IMR-90 (cell line): ENCODE measurements around the gene BRSK1. TPM values are rescaled to one million over a fixed set of nuclear protein-coding genes. Genes with fewer than 3 reads are reported as not detected.

Experiments used
- ATAC-seq: fragments of 200-7000 bp; cut with Tn5 transposase; 2 replicates; pipeline ENCODE4 v1.9.1; 2020; ENCODE audit warnings: low read depth, mild to moderate bottlenecking, moderate library complexity
- BruUV-seq: library from RNA; stranded (reverse); fragments of 400-500 nt; replicated peaks from 2 replicates; lab custom pipeline; 2021; lab: Mats Ljungman, UMichigan
- CTCF ChIA-PET: fragments of 300-600 bp; formaldehyde crosslinking; extraction: SDS; loops from one replicate; lab custom pipeline; 2021; ENCODE audit warnings: antibody characterized with exemption; lab: Yijun Ruan, JAX
- POLR2A ChIA-PET: fragments of 300-600 bp; sonication (Branson Sonifier 250); formaldehyde crosslinking; loops from one replicate; lab custom pipeline; 2022; ENCODE audit warnings: antibody characterized with exemption; ENCODE audit not compliant: unreplicated experiment; lab: Charles Lee
- DNase-seq: peaks from one replicate; pipeline ENCODE4 v3.0.0; 2013
- H2AFZ ChIP-seq: replicated peaks from 2 replicates; pipeline ENCODE3; 2013; ENCODE audit warnings: low read length, mild to moderate bottlenecking; ENCODE audit not compliant: poor library complexity
- H2AK5ac ChIP-seq: 2 replicates; pipeline ENCODE4 v1.6.1; 2013; ENCODE audit warnings: low read depth, low read length, inconsistent platforms
- H2AK9ac ChIP-seq: replicated peaks from 2 replicates; pipeline ENCODE3; 2013; ENCODE audit warnings: mild to moderate bottlenecking, low read depth, low read length, moderate library complexity; ENCODE audit not compliant: poor library complexity
- H2BK120ac ChIP-seq: 2 replicates; pipeline ENCODE4 v1.6.1; 2013; ENCODE audit warnings: low read depth, low read length, inconsistent platforms
- H2BK15ac ChIP-seq: 3 replicates; pipeline ENCODE4 v1.6.1; 2013; ENCODE audit warnings: low read depth, low read length, inconsistent platforms
- H2BK20ac ChIP-seq: 2 replicates; pipeline ENCODE4 v1.6.1; 2013; ENCODE audit warnings: low read depth, mild to moderate bottlenecking, inconsistent platforms, low read length, moderate library complexity
- H2BK5ac ChIP-seq: 2 replicates; pipeline ENCODE4 v1.6.1; 2013; ENCODE audit warnings: mild to moderate bottlenecking, low read depth, low read length, inconsistent platforms; ENCODE audit not compliant: poor library complexity, severe bottlenecking
- H3K14ac ChIP-seq: replicated peaks from 2 replicates; pipeline ENCODE4 v1.6.1; 2013; ENCODE audit warnings: low read depth, low read length, inconsistent platforms
- H3K18ac ChIP-seq: 2 replicates; pipeline ENCODE4 v1.6.1; 2013; ENCODE audit warnings: low read depth, low read length, control low read depth
- H3K23ac ChIP-seq: 2 replicates; pipeline ENCODE4 v1.6.1; 2013; ENCODE audit warnings: low read depth, low read length, inconsistent platforms
- H3K27ac ChIP-seq: 2 replicates; pipeline ENCODE4 v1.5.1; 2013; ENCODE audit warnings: mild to moderate bottlenecking, control low read depth, low read length; ENCODE audit not compliant: insufficient read depth
- H3K27me3 ChIP-seq: 2 replicates; pipeline ENCODE4 v1.6.1; 2013; ENCODE audit warnings: low read length; ENCODE audit not compliant: control insufficient read depth, insufficient read depth
- H3K36me3 ChIP-seq: 2 replicates; pipeline ENCODE4 v1.6.1; 2013; ENCODE audit warnings: low read length, mixed read lengths; ENCODE audit not compliant: control insufficient read depth, insufficient read depth
- H3K4ac ChIP-seq: 2 replicates; pipeline ENCODE4 v1.6.1; 2013; ENCODE audit warnings: low read depth, low read length, inconsistent platforms
- H3K4me1 ChIP-seq: 2 replicates; pipeline ENCODE4 v1.6.1; 2013; ENCODE audit warnings: low read length, mixed read lengths; ENCODE audit not compliant: control insufficient read depth, insufficient read depth
- H3K4me2 ChIP-seq: 2 replicates; pipeline ENCODE4 v1.6.1; 2013; ENCODE audit warnings: low read depth, mild to moderate bottlenecking, control low read depth, low read length, moderate library complexity
- H3K4me3 ChIP-seq: 2 replicates; pipeline ENCODE4 v1.5.1; 2013; ENCODE audit warnings: low read depth, mild to moderate bottlenecking, control low read depth, low read length, moderate library complexity; ENCODE audit not compliant: insufficient read depth
- H3K56ac ChIP-seq: 2 replicates; pipeline ENCODE4 v1.6.1; 2013; ENCODE audit warnings: low read length, inconsistent platforms; ENCODE audit not compliant: insufficient read depth; ENCODE audit errors: extremely low read depth
- H3K79me1 ChIP-seq, 2 experiments: 2 replicates each; pipeline ENCODE4 v1.6.1; 2013; ENCODE audit warnings: low read length in 2 of 2, inconsistent platforms in 1 of 2, low read depth in 1 of 2
- H3K9ac ChIP-seq: 2 replicates; pipeline ENCODE4 v1.6.1; 2013; ENCODE audit warnings: low read depth, low read length, control low read depth
- H3K9me1 ChIP-seq: 2 replicates; pipeline ENCODE4 v1.6.1; 2013; ENCODE audit warnings: low read length, inconsistent platforms; ENCODE audit not compliant: insufficient read depth
- H3K9me3 ChIP-seq: 2 replicates; pipeline ENCODE4 v1.6.1; 2013; ENCODE audit warnings: low read length; ENCODE audit not compliant: control insufficient read depth, insufficient read depth
- H4K20me1 ChIP-seq: 2 replicates; pipeline ENCODE4 v1.6.1; 2013; ENCODE audit warnings: low read length, inconsistent platforms; ENCODE audit not compliant: insufficient read depth
- H4K5ac ChIP-seq: 2 replicates; pipeline ENCODE4 v1.6.1; 2013; ENCODE audit warnings: mild to moderate bottlenecking, low read depth, low read length, control low read depth
- H4K8ac ChIP-seq, 2 experiments: 2 replicates each; pipeline ENCODE4 v1.6.1; 2013; ENCODE audit warnings: low read depth in 2 of 2, low read length in 2 of 2, control low read depth in 1 of 2, inconsistent platforms in 1 of 2
- H4K91ac ChIP-seq: 2 replicates; pipeline ENCODE4 v1.6.1; 2013; ENCODE audit warnings: low read depth, low read length, inconsistent platforms; ENCODE audit not compliant: insufficient read depth
- BHLHE40 ChIP-seq: fragments of 150-350 bp; IDR thresholded peaks from 2 replicates; pipeline ENCODE4 v1.6.1; 2016; ENCODE audit warnings: mild to moderate bottlenecking, low read depth, low read length
- CHD1 ChIP-seq: IDR thresholded peaks from 2 replicates; pipeline ENCODE4 v1.6.1; 2012; ENCODE audit warnings: low read depth, low read length, improper control_type of control experiment
- FOS ChIP-seq: fragments of 150-350 bp; IDR thresholded peaks from 2 replicates; pipeline ENCODE4 v1.6.1; 2016; ENCODE audit warnings: low read depth, low read length
- MAFK ChIP-seq: IDR thresholded peaks from 2 replicates; pipeline ENCODE4 v1.6.1; 2012; ENCODE audit warnings: low read depth, low read length, improper control_type of control experiment
- MAZ ChIP-seq: IDR thresholded peaks from 2 replicates; pipeline ENCODE4 v1.6.1; 2012; ENCODE audit warnings: low read depth, mild to moderate bottlenecking, low read length, improper control_type of control experiment, moderate library complexity, borderline replicate concordance
- MXI1 ChIP-seq: IDR thresholded peaks from 2 replicates; pipeline ENCODE4 v1.6.1; 2012; ENCODE audit warnings: low read depth, mild to moderate bottlenecking, low read length, moderate library complexity, borderline replicate concordance
- NFE2L2 ChIP-seq: fragments of 150-350 bp; IDR thresholded peaks from 2 replicates; pipeline ENCODE4 v1.6.1; 2016; ENCODE audit warnings: low read depth, mild to moderate bottlenecking, low read length
- POLR2A ChIP-seq: IDR thresholded peaks from 2 replicates; pipeline ENCODE4 v1.6.1; 2012; ENCODE audit warnings: mild to moderate bottlenecking, low read depth, low read length
- RAD21 ChIP-seq: IDR thresholded peaks from 2 replicates; pipeline ENCODE4 v1.6.1; 2012; ENCODE audit warnings: low read length, improper control_type of control experiment
- RCOR1 ChIP-seq: IDR thresholded peaks from 2 replicates; pipeline ENCODE4 v1.6.1; 2012; ENCODE audit warnings: mild to moderate bottlenecking, low read length, improper control_type of control experiment; ENCODE audit not compliant: insufficient replicate concordance
- RFX5 ChIP-seq: IDR thresholded peaks from 2 replicates; pipeline ENCODE4 v1.8.0; 2012; ENCODE audit warnings: low read depth, mild to moderate bottlenecking, low read length, moderate library complexity
- SMC3 ChIP-seq: fragments of 150-350 bp; IDR thresholded peaks from 2 replicates; pipeline ENCODE4 v1.6.1; 2016; ENCODE audit warnings: low read depth, mild to moderate bottlenecking, antibody characterized with exemption, low read length, moderate library complexity
- WGBS, 2 experiments: methylation state at CpG; one replicate each; pipeline versions ENCODE4 v1.1.5 to v1.1.7; 2013; ENCODE audit warnings: missing lambda C conversion rate in 2 of 2; ENCODE audit not compliant: insufficient read length in 1 of 2; ENCODE audit errors: extremely low coverage in 2 of 2; 5-methylcytosine and 5-hydroxymethylcytosine counted together
- dilution Hi-C: fragments of 300-500 bp; cut with HindIII; formaldehyde crosslinking; loops from one replicate; pipeline ENCODE4 v1.14.3; 2018; ENCODE audit warnings: low sequenced_read_pairs; ENCODE audit not compliant: unreplicated experiment
- in situ Hi-C: fragments of 300-500 bp; cut with MboI; formaldehyde crosslinking; loops from 3 replicates; pipeline ENCODE4 v1.14.3; 2019; ENCODE audit warnings: low sequenced_read_pairs, inconsistent platforms, mixed read lengths
- intact Hi-C: fragments of 100-400 bp; cut with micrococcal nuclease; formaldehyde crosslinking; loops from 2 replicates; pipeline ENCODE4 v1.10.0; 2022
- polyA plus RNA-seq, 3 experiments: library from polyadenylated mRNA; depleted of rRNA; stranded (reverse); fragments of >200 nt; gene quantifications; 2 replicates each; pipeline ENCODE4 v1.2.3, GENCODE V29; 2012; ENCODE audit warnings: low replicate concordance in 1 of 3
- total RNA-seq: library from RNA; depleted of rRNA; stranded (reverse); fragments of >200 nt; gene quantifications from 2 replicates; pipeline ENCODE4 v1.2.3, GENCODE V29; 2012
- TF ChIP-seq, protein P1 (sequence below): conservative IDR thresholded peaks from 2 replicates; pipeline ENCODE4 v1.5.1; 2012; ENCODE audit warnings: mild to moderate bottlenecking, low read depth, low read length, improper control_type of control experiment
- TF ChIP-seq, protein P2 (sequence below): fragments of 150-350 bp; IDR thresholded peaks from 2 replicates; pipeline ENCODE4 v1.6.1; 2017; ENCODE audit warnings: mild to moderate bottlenecking, antibody characterized with exemption, low read length, low read depth

Gene BRSK1
- total and polyA plus RNA-seq, 2 of the 4 experiments (the other 2 are of a cell fraction), result 2.5 to 22.3 TPM

DNA sequence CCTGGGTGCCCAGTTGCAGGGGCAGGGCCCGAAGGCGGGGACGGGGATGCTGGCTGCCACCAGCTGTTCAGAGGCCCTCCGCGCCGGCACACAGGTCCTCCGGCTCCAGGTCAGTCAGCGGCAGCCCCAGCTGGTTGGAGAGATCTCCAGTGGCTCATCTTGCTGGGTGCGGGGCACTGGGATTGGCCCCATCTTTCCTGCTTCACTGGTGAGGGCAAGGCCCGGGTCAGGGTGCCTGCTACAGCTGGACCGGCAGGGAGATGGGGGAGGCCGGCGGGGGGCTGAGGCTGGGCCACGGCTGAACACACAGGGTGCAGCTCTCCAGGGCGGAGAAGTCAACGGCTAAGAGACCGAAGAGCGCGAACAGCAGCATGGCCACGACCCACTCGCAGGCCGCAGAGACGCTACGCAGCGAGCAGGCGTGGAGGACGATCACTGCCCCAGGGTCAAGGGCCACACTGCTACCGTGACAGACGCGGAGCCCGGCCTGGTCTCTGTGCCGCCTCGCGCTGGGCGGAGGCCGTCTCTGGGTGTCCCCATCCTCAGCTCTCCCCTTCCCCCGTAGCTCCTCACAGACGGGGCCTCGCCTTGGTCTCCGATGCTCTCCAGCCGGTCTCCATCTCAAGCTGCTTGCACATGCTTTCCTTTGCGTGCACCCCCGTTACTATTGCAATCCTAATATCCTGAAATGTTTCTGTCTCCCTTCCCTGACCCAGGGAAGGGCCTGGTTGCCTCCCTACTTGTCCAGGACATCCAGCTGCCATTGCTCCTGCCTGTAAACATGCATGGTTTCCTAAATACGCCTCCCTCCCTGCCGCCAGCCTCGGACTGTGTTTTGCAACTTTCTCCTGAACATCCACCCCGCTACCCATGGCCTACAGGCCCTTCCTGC is 29.1 kb downstream of the BRSK1 start:
- peak overlapping the region; percentile 63 for H2AK9ac ChIP-seq
- peaks cover 1% of the 10 kb centered on the region; the same call in 1 of the 2 replicates for H3K9me3 ChIP-seq
- H4K5ac ChIP-seq, result no peak overlapping the region
- BruUV-seq, result no TSS peak
- CTCF ChIA-PET, result interaction anchor here (2.2 kb wide), 1 partner anchor 12 kb away, joined by 6 read pairs; no protein-coding TSS in a partner anchor
- no peak overlapping the region for H3K56ac ChIP-seq
- H3K9ac ChIP-seq, result no peak overlapping the region
- H4K8ac ChIP-seq, result no peak overlapping the region
- no peak overlapping the region for H4K91ac ChIP-seq
- H3K27me3 ChIP-seq, result no peaks in the 10 kb centered on the region
- no peaks in the 10 kb centered on the region for H3K9me1 ChIP-seq
- no peak overlapping the region for H3K23ac ChIP-seq
- H3K27ac ChIP-seq, result no peak overlapping the region
- H3K4me3 ChIP-seq, result no peak overlapping the region
- DNase-seq, result no peak
- H3K36me3 ChIP-seq, result peaks cover 14% of the 10 kb centered on the region
- H2BK15ac ChIP-seq, result no peak overlapping the region
- H2BK5ac ChIP-seq, result no peak overlapping the region
- in situ Hi-C loops, result no loop called here
- H4K20me1 ChIP-seq, result no peaks in the 10 kb centered on the region
- H3K4ac ChIP-seq, result no peak overlapping the region
- H3K79me1 ChIP-seq, result no peaks in the 10 kb centered on the region
- H3K14ac ChIP-seq, result no peak overlapping the region; the same call in 1 of the 2 replicates
- 74% methylated on average over 40 of the region's 47 CpGs; no CpG with 5 or more reads in 1 of the 2 experiments for WGBS, 2 experiments
- H2AFZ ChIP-seq, result no peak overlapping the region
- H2BK20ac ChIP-seq, result no peak overlapping the region
- intact Hi-C loops, result no loop called here
- POLR2A ChIA-PET, result interaction anchor here (0.6 kb wide), 1 partner anchor 21 kb away, joined by 3 read pairs; no protein-coding TSS in a partner anchor
- H3K4me1 ChIP-seq, result no peaks in the 10 kb centered on the region; the same call in 1 of the 2 replicates
- no peak overlapping the region for H2AK5ac ChIP-seq
- H3K18ac ChIP-seq, result no peak overlapping the region
- peak; percentile 40 for ATAC-seq
- H2BK120ac ChIP-seq, result no peak overlapping the region
- dilution Hi-C loops, result no loop called here
- H3K4me2 ChIP-seq, result no peak overlapping the region
- TF ChIP-seq, protein P1, sequence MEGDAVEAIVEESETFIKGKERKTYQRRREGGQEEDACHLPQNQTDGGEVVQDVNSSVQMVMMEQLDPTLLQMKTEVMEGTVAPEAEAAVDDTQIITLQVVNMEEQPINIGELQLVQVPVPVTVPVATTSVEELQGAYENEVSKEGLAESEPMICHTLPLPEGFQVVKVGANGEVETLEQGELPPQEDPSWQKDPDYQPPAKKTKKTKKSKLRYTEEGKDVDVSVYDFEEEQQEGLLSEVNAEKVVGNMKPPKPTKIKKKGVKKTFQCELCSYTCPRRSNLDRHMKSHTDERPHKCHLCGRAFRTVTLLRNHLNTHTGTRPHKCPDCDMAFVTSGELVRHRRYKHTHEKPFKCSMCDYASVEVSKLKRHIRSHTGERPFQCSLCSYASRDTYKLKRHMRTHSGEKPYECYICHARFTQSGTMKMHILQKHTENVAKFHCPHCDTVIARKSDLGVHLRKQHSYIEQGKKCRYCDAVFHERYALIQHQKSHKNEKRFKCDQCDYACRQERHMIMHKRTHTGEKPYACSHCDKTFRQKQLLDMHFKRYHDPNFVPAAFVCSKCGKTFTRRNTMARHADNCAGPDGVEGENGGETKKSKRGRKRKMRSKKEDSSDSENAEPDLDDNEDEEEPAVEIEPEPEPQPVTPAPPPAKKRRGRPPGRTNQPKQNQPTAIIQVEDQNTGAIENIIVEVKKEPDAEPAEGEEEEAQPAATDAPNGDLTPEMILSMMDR, result no peak
- TF ChIP-seq MAFK (no peak), RCOR1 (no peak), MAZ (no peak), RAD21 (no peak), FOS (no peak), NFE2L2 (no peak), BHLHE40 (no peak), MXI1 (no peak), RFX5 (no peak), POLR2A (no peak), SMC3 (no peak), CHD1 (no peak)
- TF ChIP-seq, protein P2, sequence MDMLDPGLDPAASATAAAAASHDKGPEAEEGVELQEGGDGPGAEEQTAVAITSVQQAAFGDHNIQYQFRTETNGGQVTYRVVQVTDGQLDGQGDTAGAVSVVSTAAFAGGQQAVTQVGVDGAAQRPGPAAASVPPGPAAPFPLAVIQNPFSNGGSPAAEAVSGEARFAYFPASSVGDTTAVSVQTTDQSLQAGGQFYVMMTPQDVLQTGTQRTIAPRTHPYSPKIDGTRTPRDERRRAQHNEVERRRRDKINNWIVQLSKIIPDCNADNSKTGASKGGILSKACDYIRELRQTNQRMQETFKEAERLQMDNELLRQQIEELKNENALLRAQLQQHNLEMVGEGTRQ, result no peak
